A549 (cell line): Measurements from ENCODE around the gene PIWIL4.

Experiments
- CEBPB ChIP-seq, 2 experiments: fragments of >200 bp in 1 of 2; sonication (Bioruptor Twin) in 1 of 2; formaldehyde crosslinking in 1 of 2; IDR thresholded peaks; 2 replicates each; pipeline ENCODE4 v1.6.1; 2012 to 2016
- CHD2 ChIP-seq: fragments of 150-350 bp; IDR thresholded peaks from 2 replicates; pipeline ENCODE4 v1.6.1; 2014; ENCODE audit warnings: low read length; ENCODE audit not compliant: partially characterized antibody
- CTCF ChIP-seq: fragments of >200 bp; sonication (Bioruptor Twin); formaldehyde crosslinking; IDR thresholded peaks from 3 replicates; pipeline ENCODE4 v1.5.1; 2016
- REST ChIP-seq: fragments of 200-600 bp; sonication (generic); IDR thresholded peaks from 2 replicates; pipeline ENCODE4 v1.6.1; 2016; ENCODE audit warnings: antibody characterized with exemption, mild to moderate bottlenecking, moderate library complexity
- ZC3H11A ChIP-seq: fragments of 450-650 bp; IDR thresholded peaks from 2 replicates; pipeline ENCODE4 v1.6.1; 2014; ENCODE audit warnings: antibody characterized with exemption, mild to moderate bottlenecking

DNA sequence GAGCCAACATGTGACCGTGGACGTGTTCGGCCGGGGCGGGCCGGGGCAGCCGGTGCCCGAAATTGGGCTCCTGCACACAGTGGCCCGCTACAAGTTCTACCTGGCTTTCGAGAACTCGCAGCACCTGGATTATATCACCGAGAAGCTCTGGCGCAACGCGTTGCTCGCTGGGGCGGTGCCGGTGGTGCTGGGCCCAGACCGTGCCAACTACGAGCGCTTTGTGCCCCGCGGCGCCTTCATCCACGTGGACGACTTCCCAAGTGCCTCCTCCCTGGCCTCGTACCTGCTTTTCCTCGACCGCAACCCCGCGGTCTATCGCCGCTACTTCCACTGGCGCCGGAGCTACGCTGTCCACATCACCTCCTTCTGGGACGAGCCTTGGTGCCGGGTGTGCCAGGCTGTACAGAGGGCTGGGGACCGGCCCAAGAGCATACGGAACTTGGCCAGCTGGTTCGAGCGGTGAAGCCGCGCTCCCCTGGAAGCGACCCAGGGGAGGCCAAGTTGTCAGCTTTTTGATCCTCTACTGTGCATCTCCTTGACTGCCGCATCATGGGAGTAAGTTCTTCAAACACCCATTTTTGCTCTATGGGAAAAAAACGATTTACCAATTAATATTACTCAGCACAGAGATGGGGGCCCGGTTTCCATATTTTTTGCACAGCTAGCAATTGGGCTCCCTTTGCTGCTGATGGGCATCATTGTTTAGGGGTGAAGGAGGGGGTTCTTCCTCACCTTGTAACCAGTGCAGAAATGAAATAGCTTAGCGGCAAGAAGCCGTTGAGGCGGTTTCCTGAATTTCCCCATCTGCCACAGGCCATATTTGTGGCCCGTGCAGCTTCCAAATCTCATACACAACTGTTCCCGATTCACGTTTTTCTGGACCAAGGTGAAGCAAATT lies 21.7 kb upstream of the PIWIL4 start:
- TF ChIP-seq REST: no peak
- no peak for TF ChIP-seq CHD2
- no peak for TF ChIP-seq CEBPB (IDR thresholded peaks at IDR 0.05)
- TF ChIP-seq CTCF: no peak
- no peak for TF ChIP-seq ZC3H11A
